WERI-Rb-1 (cell line): Measurements from ENCODE around the gene GULP1.

Source experiments
- DNase-seq: peaks from one replicate; pipeline ENCODE4 v3.0.0-alpha.2; 2020
- H3K27ac ChIP-seq: fragments of 250-450 bp; sonication (Bioruptor Pico); 2 replicates; pipeline ENCODE4 v1.5.1; 2020; ENCODE audit warnings: mild to moderate bottlenecking, moderate library complexity
- H3K27me3 ChIP-seq: fragments of 250-450 bp; sonication (Bioruptor Pico); 2 replicates; pipeline ENCODE4 v1.5.1; 2021; ENCODE audit warnings: mild to moderate bottlenecking, low read depth, moderate library complexity; ENCODE audit not compliant: insufficient read depth, severe bottlenecking
- H3K36me3 ChIP-seq: fragments of 250-450 bp; sonication (Bioruptor Pico); 2 replicates; pipeline ENCODE4 v1.5.1; 2020; ENCODE audit warnings: mild to moderate bottlenecking, moderate library complexity
- H3K4me3 ChIP-seq: 2 replicates; pipeline ENCODE4 v1.5.1; 2011; ENCODE audit warnings: low read depth, mild to moderate bottlenecking, control low read depth, low read length
- H3K9me3 ChIP-seq: fragments of 250-450 bp; sonication (Bioruptor Pico); 2 replicates; pipeline ENCODE4 v1.5.1; 2021; ENCODE audit warnings: mild to moderate bottlenecking, moderate library complexity; ENCODE audit not compliant: severe bottlenecking
- CTCF ChIP-seq: IDR thresholded peaks from 2 replicates; pipeline ENCODE4 v1.5.1; 2011; ENCODE audit warnings: low read depth, mild to moderate bottlenecking, control low read depth, inconsistent platforms, low read length

The GULP1 gene

GRCh38 chr2:188340257-188340656 is 48.6 kb downstream of the GULP1 start:
- H3K36me3 ChIP-seq, result no peaks in the 10 kb centered on the region
- H3K4me3 ChIP-seq, result no peak overlapping the region
- no peak for DNase-seq
- H3K27me3 ChIP-seq, result no peaks in the 10 kb centered on the region
- no peak overlapping the region for H3K27ac ChIP-seq
- no peak for TF ChIP-seq CTCF
- H3K9me3 ChIP-seq, result no peaks in the 10 kb centered on the region

GRCh38 chr2:188345020-188345419 is 53.3 kb downstream of the GULP1 start:
- no peak for DNase-seq
- no peak overlapping the region for H3K27ac ChIP-seq
- no peak overlapping the region for H3K4me3 ChIP-seq
- no peaks in the 10 kb centered on the region for H3K36me3 ChIP-seq
- no peak for TF ChIP-seq CTCF
- no peaks in the 10 kb centered on the region for H3K27me3 ChIP-seq
- H3K9me3 ChIP-seq, result no peaks in the 10 kb centered on the region

- H3K4me3 ChIP-seq, result no peak overlapping the region
- no peak for DNase-seq
- no peak for TF ChIP-seq CTCF
- H3K27me3 ChIP-seq, result no peaks in the 10 kb centered on the region
- H3K36me3 ChIP-seq, result no peaks in the 10 kb centered on the region
- H3K9me3 ChIP-seq, result no peaks in the 10 kb centered on the region
- H3K27ac ChIP-seq, result no peak overlapping the region
These were observed 53.8 kb downstream of the GULP1 start for GRCh38 chr2:188345426-188345825.

GRCh38 chr2:188345831-188346458 is 54.3 kb downstream of the GULP1 start:
- H3K4me3 ChIP-seq, result no peak overlapping the region
- H3K27me3 ChIP-seq, result no peaks in the 10 kb centered on the region
- no peaks in the 10 kb centered on the region for H3K9me3 ChIP-seq
- no peak overlapping the region for H3K27ac ChIP-seq
- no peak for DNase-seq
- TF ChIP-seq CTCF, result no peak
- H3K36me3 ChIP-seq, result no peaks in the 10 kb centered on the region

GRCh38 chr2:188349019-188349418 is 57.3 kb downstream of the GULP1 start:
- TF ChIP-seq CTCF, result no peak
- DNase-seq, result no peak
- no peak overlapping the region for H3K27ac ChIP-seq
- H3K36me3 ChIP-seq, result no peaks in the 10 kb centered on the region
- no peaks in the 10 kb centered on the region for H3K9me3 ChIP-seq
- H3K4me3 ChIP-seq, result no peak overlapping the region
- H3K27me3 ChIP-seq, result no peaks in the 10 kb centered on the region

- no peak overlapping the region for H3K4me3 ChIP-seq
- no peak for DNase-seq
- H3K9me3 ChIP-seq, result no peaks in the 10 kb centered on the region
- H3K27me3 ChIP-seq, result no peaks in the 10 kb centered on the region
- TF ChIP-seq CTCF, result no peak
- no peak overlapping the region for H3K27ac ChIP-seq
- no peaks in the 10 kb centered on the region for H3K36me3 ChIP-seq
These were observed 61.6 kb downstream of the GULP1 start for GRCh38 chr2:188353282-188353681.
